ENCODE measurements around the gene TRAPPC3.

TRAPPC3 gene

GRCh38 chr1:36125129-36125991 lies 23.9 kb downstream of the TRAPPC3 start, which contains the start of gene COL8A2:
COL8A2 (minus strand) TSS chr1:36125222; CDS start chr1:36100242, 24,980 bp downstream.
- peak; percentile 80 for DNase-seq (ENCODE audit: low spot score)

GRCh38 chr1:36124404-36125128 lies 24.7 kb downstream of the TRAPPC3 start:
- no peak for DNase-seq (ENCODE audit: low spot score)

- DNase-seq (ENCODE audit: low spot score): no peak
Measured at GRCh38 chr1:36123356-36123755, 25.9 kb downstream of the TRAPPC3 start.

- no peak for DNase-seq (ENCODE audit: low spot score)
Measured at GRCh38 chr1:36122062-36123030, 26.9 kb downstream of the TRAPPC3 start.

- DNase-seq (ENCODE audit: low spot score): no peak
Measured at GRCh38 chr1:36119456-36119855, 29.8 kb downstream of the TRAPPC3 start.

- DNase-seq (ENCODE audit: low spot score): no peak
Measured at GRCh38 chr1:36118447-36119204, 30.7 kb downstream of the TRAPPC3 start.

- no peak for DNase-seq (ENCODE audit: low spot score)
Measured at GRCh38 chr1:36116901-36117300, 32.4 kb downstream of the TRAPPC3 start.

GRCh38 chr1:36115931-36116330 lies 33.4 kb downstream of the TRAPPC3 start:
- peak; percentile 79 for DNase-seq (ENCODE audit: low spot score)

GRCh38 chr1:36115200-36115669 lies 34.1 kb downstream of the TRAPPC3 start:
- peak; percentile 93 for DNase-seq (ENCODE audit: low spot score)

GRCh38 chr1:36114371-36114770 lies 34.9 kb downstream of the TRAPPC3 start:
- DNase-seq (ENCODE audit: low spot score): no peak

GRCh38 chr1:36112823-36113222 lies 36.5 kb downstream of the TRAPPC3 start:
- no peak for DNase-seq (ENCODE audit: low spot score)

- no peak for DNase-seq (ENCODE audit: low spot score)
Measured at GRCh38 chr1:36111151-36111550, 38.1 kb downstream of the TRAPPC3 start.

- DNase-seq (ENCODE audit: low spot score): peak; percentile 90
Measured at GRCh38 chr1:36109041-36109679, 40.1 kb downstream of the TRAPPC3 start.

- no peak for DNase-seq (ENCODE audit: low spot score)
Measured at GRCh38 chr1:36108314-36108713, 41.0 kb downstream of the TRAPPC3 start.

- DNase-seq (ENCODE audit: low spot score): no peak
Measured at GRCh38 chr1:36107394-36107793, 41.9 kb downstream of the TRAPPC3 start.

- no peak for DNase-seq (ENCODE audit: low spot score)
Measured at GRCh38 chr1:36106269-36106668, 43.0 kb downstream of the TRAPPC3 start.

- DNase-seq (ENCODE audit: low spot score): no peak
Measured at GRCh38 chr1:36101546-36101945, 47.7 kb downstream of the TRAPPC3 start.

GRCh38 chr1:36100376-36100775 lies 48.9 kb downstream of the TRAPPC3 start:
- no peak for DNase-seq (ENCODE audit: low spot score)

GRCh38 chr1:36099681-36100341 lies 49.5 kb downstream of the TRAPPC3 start:
- DNase-seq (ENCODE audit: low spot score): peak; percentile 88
